HUES48 (cell line): ENCODE data around the gene EYS.

Experiments used
- H3K27ac ChIP-seq: one replicate; pipeline ENCODE4 v1.7.0; 2013; ENCODE audit warnings: low read depth, low read length, inconsistent platforms
- H3K27me3 ChIP-seq: 2 replicates; pipeline ENCODE4 v1.6.1; 2013; ENCODE audit warnings: mild to moderate bottlenecking, low read length; ENCODE audit not compliant: control insufficient read depth, insufficient read depth
- H3K36me3 ChIP-seq: 2 replicates; pipeline ENCODE4 v1.6.1; 2013; ENCODE audit warnings: low read length; ENCODE audit not compliant: control insufficient read depth, insufficient read depth
- H3K4me1 ChIP-seq: 2 replicates; pipeline ENCODE4 v1.6.1; 2013; ENCODE audit warnings: mild to moderate bottlenecking, low read length; ENCODE audit not compliant: control insufficient read depth, insufficient read depth
- H3K4me3 ChIP-seq: 2 replicates; pipeline ENCODE4 v1.5.1; 2013; ENCODE audit warnings: mild to moderate bottlenecking, low read depth, low read length
- H3K9ac ChIP-seq: 2 replicates; pipeline ENCODE4 v1.6.1; 2013; ENCODE audit warnings: mild to moderate bottlenecking, low read depth, low read length, moderate library complexity
- H3K9me3 ChIP-seq: 2 replicates; pipeline ENCODE4 v1.6.1; 2013; ENCODE audit warnings: low read length; ENCODE audit not compliant: control insufficient read depth, insufficient read depth

Gene EYS

DNA sequence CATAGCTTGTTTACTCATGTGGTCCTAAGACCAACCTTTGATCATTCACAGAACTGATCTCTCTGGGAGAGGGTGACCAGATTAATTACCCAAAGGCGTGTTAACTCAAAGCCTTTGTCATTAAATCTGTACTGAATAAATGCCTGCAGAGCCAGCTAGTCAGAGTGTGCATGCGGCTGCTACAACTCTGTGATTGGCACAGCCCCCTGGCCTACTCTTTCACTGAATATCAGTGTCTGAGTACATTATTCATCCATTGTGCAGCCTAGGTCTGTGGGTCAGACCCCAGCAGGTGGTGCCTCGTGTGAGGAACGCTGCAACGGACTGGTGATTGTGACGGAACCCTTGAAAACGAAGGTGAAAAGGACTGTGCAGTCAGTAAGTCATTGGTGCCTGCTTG lies 1407.8 kb downstream of the EYS start:
- Histone ChIP-seq H3K4me3 (no peak overlapping the region), H3K27me3 (no peaks in the 10 kb centered on the region), H3K9ac (no peak overlapping the region), H3K4me1 (no peaks in the 10 kb centered on the region), H3K27ac (no peak overlapping the region), H3K36me3 (no peaks in the 10 kb centered on the region), H3K9me3 (peaks cover 19% of the 10 kb centered on the region)

DNA sequence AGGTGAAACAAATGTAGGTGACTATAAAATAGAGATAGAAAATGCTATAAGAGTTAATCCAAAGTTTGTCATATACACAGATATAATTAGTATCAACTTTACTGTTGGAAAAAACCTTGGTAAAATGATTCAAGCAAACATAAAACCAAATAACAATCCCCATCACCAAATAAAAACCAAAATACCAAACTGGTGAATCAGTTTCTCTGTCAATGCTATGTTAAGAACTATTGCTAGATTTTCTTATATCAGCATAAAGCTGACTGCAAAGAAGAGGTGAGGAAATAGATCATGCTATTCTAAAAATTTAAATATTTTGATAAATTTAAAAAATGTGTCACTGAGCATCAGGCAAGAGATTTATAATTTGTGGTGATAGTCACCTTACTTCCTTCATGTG lies 1413.0 kb downstream of the EYS start:
- no peaks in the 10 kb centered on the region for H3K27me3 ChIP-seq
- peaks cover 10% of the 10 kb centered on the region for H3K9me3 ChIP-seq
- H3K4me1 ChIP-seq: no peaks in the 10 kb centered on the region
- no peak overlapping the region for H3K9ac ChIP-seq
- no peaks in the 10 kb centered on the region for H3K36me3 ChIP-seq
- no peak overlapping the region for H3K4me3 ChIP-seq
- H3K27ac ChIP-seq: no peak overlapping the region

DNA sequence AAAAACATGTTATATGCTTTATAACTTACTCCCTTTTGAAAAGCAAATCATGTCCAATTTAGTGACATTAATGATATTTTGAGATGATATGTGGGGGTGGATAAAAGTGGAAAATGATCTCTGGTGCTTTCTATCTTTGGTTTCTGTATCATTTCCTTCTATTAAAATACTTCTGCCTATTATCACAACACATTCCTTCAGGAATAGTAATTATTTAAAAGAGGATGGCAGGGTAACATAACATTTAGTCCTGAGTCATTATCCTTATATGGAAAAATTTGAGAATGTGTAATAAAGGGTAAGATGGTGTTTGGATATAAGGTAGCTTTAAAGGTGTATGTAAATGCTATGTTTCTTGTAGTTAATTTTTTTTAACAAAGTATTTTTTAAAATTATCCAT lies 1413.7 kb downstream of the EYS start:
- Histone ChIP-seq H3K36me3 (no peaks in the 10 kb centered on the region), H3K27me3 (no peaks in the 10 kb centered on the region), H3K9ac (no peak overlapping the region), H3K4me1 (no peaks in the 10 kb centered on the region), H3K4me3 (no peak overlapping the region), H3K27ac (no peak overlapping the region), H3K9me3 (peaks cover 4% of the 10 kb centered on the region)

DNA sequence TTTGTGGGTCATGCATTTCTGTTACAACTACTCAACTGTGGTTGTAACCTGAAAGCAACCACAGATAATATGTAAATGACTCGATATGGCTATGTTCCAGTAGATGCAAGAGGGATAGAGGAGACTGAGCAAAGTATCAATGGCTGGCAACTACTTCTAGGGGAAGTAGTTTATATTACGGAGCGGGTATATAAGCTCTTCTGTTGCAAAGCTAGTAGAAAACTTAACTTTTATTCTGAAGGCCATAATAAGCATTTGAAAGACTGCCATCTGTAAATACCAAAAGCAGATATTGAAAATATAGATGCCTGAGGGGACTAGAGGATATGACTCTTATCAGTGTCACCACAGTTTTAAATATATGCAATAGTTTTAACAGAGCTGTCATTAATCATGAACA lies 1416.2 kb downstream of the EYS start:
- H3K36me3 ChIP-seq: no peaks in the 10 kb centered on the region
- no peak overlapping the region for H3K9ac ChIP-seq
- H3K27ac ChIP-seq: no peak overlapping the region
- no peak overlapping the region for H3K4me3 ChIP-seq
- no peaks in the 10 kb centered on the region for H3K27me3 ChIP-seq
- 0 out of 2 replicates have a peak, but pooled peaks cover 3% of the 10 kb centered on the region for H3K9me3 ChIP-seq
- no peaks in the 10 kb centered on the region for H3K4me1 ChIP-seq

DNA sequence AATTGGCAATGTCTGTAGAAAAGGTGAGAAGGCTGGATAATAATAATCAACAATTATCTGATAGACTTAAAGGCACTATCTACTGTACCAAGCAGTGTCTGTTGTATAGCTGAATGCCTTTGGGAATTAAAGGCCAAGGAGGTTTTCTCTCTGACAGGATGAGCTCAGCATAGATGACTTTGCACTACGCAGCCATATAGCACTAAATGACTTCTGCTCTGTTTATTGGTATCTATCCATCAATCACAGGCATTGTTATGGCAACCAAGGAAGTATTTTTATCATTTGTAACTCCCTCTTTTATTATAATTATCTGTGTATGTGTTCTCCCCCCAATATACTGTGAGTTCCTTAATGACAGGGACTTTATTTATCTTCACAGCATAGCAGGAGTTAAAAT lies 1417.1 kb downstream of the EYS start:
- no peak overlapping the region for H3K4me3 ChIP-seq
- no peaks in the 10 kb centered on the region for H3K36me3 ChIP-seq
- H3K27me3 ChIP-seq: no peaks in the 10 kb centered on the region
- 0 out of 2 replicates have a peak, but pooled peaks cover 3% of the 10 kb centered on the region for H3K9me3 ChIP-seq
- H3K27ac ChIP-seq: no peak overlapping the region
- H3K4me1 ChIP-seq: no peaks in the 10 kb centered on the region
- no peak overlapping the region for H3K9ac ChIP-seq

DNA sequence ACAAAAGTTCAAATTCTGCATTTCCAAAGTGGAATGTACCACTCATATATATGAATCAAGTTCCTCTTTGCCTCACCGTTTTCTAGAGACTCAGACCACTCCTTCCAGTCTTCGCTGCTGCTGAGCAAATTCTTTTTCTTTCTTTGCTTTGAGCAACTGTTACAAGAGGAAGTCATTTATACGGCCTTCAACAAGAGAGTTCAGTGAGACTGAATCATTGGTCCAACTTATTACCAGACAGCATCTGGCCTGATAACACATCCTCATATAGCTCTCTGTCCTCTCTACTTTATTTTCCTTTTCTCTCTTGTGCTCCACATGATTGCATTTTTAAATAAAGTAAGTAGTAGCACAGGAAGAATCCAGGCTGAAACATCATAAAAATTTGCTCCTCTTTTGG lies 1418.7 kb downstream of the EYS start:
- Histone ChIP-seq H3K27me3 (no peaks in the 10 kb centered on the region), H3K9me3 (no peaks in the 10 kb centered on the region; the same call in 1 of the 2 replicates), H3K4me3 (no peak overlapping the region), H3K36me3 (no peaks in the 10 kb centered on the region), H3K27ac (no peak overlapping the region), H3K4me1 (no peaks in the 10 kb centered on the region), H3K9ac (no peak overlapping the region)

DNA sequence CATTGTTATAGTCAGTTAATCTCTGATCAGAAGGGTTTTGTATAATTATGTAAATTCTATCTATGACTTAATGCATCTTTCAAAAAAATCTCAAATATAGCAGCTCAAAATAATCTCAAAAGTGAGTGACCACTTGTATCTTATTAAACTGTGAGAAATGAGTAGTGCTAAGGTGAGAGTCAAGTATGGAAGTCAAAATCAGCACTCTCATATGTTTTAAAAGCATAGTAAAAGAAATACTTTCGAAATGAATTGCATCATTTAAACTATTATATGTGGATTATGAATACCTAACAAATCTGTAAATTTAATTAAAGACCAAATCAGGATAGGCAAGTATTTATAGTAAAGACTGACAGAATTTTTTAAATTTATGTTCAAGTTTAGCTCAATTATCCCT lies 1425.9 kb downstream of the EYS start:
- no peaks in the 10 kb centered on the region for H3K36me3 ChIP-seq
- H3K4me1 ChIP-seq: peaks cover 9% of the 10 kb centered on the region; the same call in 1 of the 2 replicates
- no peak overlapping the region for H3K9ac ChIP-seq

DNA sequence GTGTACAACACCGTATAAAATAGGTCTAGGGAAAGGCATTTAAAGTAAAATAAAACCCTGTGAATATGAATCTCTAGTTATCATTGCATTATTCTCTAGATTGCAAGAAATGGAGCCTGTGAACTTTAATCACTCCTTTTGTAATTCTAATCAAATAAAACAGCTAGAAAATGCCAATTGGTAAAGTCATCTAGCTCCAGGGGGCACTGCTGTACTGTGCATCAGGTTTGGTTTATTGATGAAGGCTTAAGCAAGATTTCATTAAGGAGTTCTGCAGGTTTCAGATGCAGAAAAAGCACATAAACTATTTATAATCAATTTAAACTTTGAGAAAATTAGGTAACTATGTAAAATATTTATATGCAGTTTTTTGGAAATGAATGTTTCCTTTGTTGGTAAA lies 1426.5 kb downstream of the EYS start:
- Histone ChIP-seq H3K9me3 (no peaks in the 10 kb centered on the region; the same call in 1 of the 2 replicates), H3K4me3 (no peak overlapping the region), H3K4me1 (peaks cover 9% of the 10 kb centered on the region; the same call in 1 of the 2 replicates), H3K36me3 (no peaks in the 10 kb centered on the region), H3K27me3 (no peaks in the 10 kb centered on the region), H3K27ac (no peak overlapping the region), H3K9ac (no peak overlapping the region)

More for the DNA sequence above, 1425.9 kb downstream of the EYS start:
- Histone ChIP-seq H3K4me3 (no peak overlapping the region), H3K27ac (no peak overlapping the region), H3K9me3 (no peaks in the 10 kb centered on the region; the same call in 1 of the 2 replicates), H3K27me3 (no peaks in the 10 kb centered on the region)

DNA sequence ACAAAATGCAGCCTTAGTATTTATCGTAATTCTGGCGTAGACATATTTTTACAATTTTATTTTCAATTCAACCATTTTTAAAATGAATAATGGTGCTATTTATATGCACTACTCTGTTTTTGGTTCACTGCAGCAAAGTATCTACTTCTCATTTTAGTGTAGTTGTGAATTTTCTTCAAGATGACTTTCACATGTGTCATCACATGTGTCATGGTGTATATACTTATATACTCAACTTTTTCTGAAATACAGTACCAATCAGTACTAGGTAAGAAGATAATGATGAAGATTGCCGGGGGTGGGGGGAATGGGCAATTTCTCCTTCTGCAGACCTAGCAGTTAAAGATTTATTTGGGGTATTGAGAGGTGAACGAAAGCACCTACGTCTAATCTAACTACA lies 1436.9 kb downstream of the EYS start:
- no peaks in the 10 kb centered on the region for H3K9me3 ChIP-seq
- H3K27ac ChIP-seq: no peak overlapping the region
- H3K4me3 ChIP-seq: no peak overlapping the region
- H3K27me3 ChIP-seq: no peaks in the 10 kb centered on the region
- H3K36me3 ChIP-seq: no peaks in the 10 kb centered on the region
- H3K4me1 ChIP-seq: no peaks in the 10 kb centered on the region
- no peak overlapping the region for H3K9ac ChIP-seq

DNA sequence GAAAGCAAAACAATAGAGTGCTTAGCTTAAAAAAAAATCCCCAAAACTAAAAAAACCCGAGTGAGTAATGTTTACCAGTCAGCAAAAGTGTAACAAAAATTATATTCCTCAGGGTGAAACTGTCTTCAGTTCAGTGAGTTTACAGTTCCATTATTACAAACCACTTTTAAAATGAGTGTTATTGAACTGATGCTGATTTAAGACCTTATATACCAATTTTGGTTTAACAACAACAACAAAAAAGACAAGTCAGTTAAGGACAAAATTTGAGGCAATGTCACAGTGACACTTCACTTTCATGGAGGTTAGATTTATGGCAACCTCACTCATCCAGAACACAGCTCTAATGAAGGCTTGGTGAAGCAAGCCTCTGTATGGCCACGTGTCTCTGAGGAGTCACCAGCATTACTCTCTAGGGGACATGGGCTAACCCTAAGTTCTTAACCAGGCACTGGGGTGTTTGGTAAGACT lies 1440.6 kb downstream of the EYS start:
- no peak overlapping the region for H3K27ac ChIP-seq
- H3K27me3 ChIP-seq: no peaks in the 10 kb centered on the region
- no peaks in the 10 kb centered on the region for H3K9me3 ChIP-seq
- H3K36me3 ChIP-seq: no peaks in the 10 kb centered on the region
- H3K4me1 ChIP-seq: peaks cover 20% of the 10 kb centered on the region
- no peak overlapping the region for H3K4me3 ChIP-seq
- H3K9ac ChIP-seq: no peak overlapping the region

DNA sequence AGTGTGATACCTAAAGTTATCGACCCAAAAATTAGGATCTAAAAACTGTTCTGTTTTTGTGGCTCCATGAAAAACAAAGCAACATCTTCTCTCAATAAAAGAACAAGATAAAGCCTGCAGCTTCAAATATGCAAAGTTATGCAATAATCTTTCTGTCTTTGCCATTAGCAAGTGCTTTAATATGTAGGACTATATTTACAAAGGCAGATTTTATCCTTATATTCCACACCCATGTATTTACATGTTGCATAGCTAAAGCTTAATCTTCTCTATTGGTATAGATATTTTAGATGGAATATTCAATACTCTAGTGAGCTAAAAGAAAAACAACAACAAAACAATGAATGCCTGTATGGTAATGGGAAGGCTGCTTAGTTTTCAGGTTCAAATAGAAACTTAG lies 1443.2 kb downstream of the EYS start:
- Histone ChIP-seq H3K9ac (no peak overlapping the region), H3K27ac (no peak overlapping the region), H3K4me1 (peaks cover 36% of the 10 kb centered on the region), H3K36me3 (no peaks in the 10 kb centered on the region), H3K9me3 (no peaks in the 10 kb centered on the region), H3K27me3 (no peaks in the 10 kb centered on the region), H3K4me3 (no peak overlapping the region)

DNA sequence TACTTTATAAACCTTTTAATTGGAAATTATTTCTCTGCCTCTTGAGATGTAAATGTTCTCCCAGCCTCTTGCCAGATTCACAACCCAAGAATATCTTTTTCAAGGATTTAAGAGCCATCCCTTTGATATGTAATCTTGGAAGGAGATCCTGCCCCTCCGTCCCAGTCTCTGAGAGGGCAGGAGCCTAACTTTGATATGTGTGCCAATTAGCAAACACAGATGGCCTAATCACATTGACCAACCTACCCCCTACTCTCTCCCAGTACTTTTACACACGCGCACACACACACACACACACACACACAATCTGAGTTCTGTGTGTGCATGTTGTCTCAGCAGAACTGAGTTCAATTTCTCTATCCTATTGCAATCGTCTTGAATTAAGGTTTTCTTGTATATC lies 1447.7 kb downstream of the EYS start:
- peaks cover 38% of the 10 kb centered on the region for H3K4me1 ChIP-seq
- H3K27ac ChIP-seq: peak overlapping the region; percentile 40
- H3K9me3 ChIP-seq: no peaks in the 10 kb centered on the region
- H3K9ac ChIP-seq: no peak overlapping the region
- no peak overlapping the region for H3K4me3 ChIP-seq
- H3K36me3 ChIP-seq: no peaks in the 10 kb centered on the region
- no peaks in the 10 kb centered on the region for H3K27me3 ChIP-seq
